ENCODE results near the gene HIGD1C.
A peak's percentile ranks its signal among the peaks of the same experiment; 100 is the strongest.

Gene HIGD1C

DNA sequence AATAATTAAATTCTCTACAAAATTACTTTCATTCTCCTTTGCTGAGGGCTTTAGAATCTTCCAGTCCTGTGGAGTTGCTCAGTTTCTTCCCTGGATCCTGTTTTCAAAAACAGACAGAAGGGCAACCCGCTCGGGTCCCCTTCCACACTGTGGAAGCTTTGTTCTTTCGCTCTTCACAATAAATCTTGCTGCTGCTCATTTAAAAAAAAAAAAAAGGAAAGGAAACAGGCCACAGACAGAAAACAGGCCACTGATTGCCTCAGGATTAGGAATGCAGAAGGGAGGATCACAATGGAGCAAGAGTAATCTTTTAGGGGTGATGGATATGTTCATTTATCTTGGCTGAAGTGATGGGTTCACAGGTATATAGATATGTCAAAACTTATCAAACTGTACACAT lies 29.5 kb upstream of the HIGD1C start:
- DNase-seq (ENCODE audit: low read depth), result peak; percentile 70
- no peak overlapping the region for H3K4me3 ChIP-seq (ENCODE audit: control insufficient read depth, low read depth, low read length)
- TF ChIP-seq CTCF (conservative IDR thresholded peaks at IDR 0.05; ENCODE audit: control insufficient read depth, insufficient read depth, low read depth, low read length), result no peak

- H3K4me3 ChIP-seq (ENCODE audit: control insufficient read depth, low read depth, low read length), result no peak overlapping the region
- TF ChIP-seq CTCF (conservative IDR thresholded peaks at IDR 0.05; ENCODE audit: control insufficient read depth, insufficient read depth, low read depth, low read length), result no peak
- peak; percentile 28 for DNase-seq (ENCODE audit: low read depth)
Observed at GRCh38 chr12:50923361-50924130, 28.8 kb upstream of the HIGD1C start.

- TF ChIP-seq CTCF (conservative IDR thresholded peaks at IDR 0.05; ENCODE audit: control insufficient read depth, insufficient read depth, low read depth, low read length), result no peak
Observed at GRCh38 chr12:50924131-50924438, 28.3 kb upstream of the HIGD1C start.

GRCh38 chr12:50924439-50925341 lies 27.7 kb upstream of the HIGD1C start:
- H3K4me3 ChIP-seq (ENCODE audit: control insufficient read depth, low read depth, low read length), result peak overlapping the region; percentile 64
- peak; percentile 98 for DNase-seq (ENCODE audit: low read depth)
- TF ChIP-seq CTCF (conservative IDR thresholded peaks at IDR 0.05; ENCODE audit: control insufficient read depth, insufficient read depth, low read depth, low read length), result no peak

More at GRCh38 chr12:50924131-50924438, 28.3 kb upstream of the HIGD1C start:
- H3K4me3 ChIP-seq (ENCODE audit: control insufficient read depth, low read depth, low read length), result peak overlapping the region; percentile 41
- no peak for DNase-seq (ENCODE audit: low read depth)

DNA sequence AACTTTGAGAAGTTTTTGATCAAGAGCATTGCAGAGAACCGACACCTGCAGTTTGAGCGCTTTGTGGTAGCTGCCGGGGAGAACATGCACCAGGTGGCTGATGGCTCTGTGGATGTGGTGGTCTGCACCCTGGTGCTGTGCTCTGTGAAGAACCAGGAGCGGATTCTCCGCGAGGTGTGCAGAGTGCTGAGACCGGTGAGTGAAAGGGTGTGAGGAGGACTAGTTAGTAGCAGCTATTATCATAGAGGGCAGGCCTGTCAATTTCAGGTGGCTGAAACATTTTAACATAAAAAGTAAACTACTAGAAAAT lies 27.0 kb upstream of the HIGD1C start:
- DNase-seq (ENCODE audit: low read depth), result no peak
- no peak for TF ChIP-seq CTCF (conservative IDR thresholded peaks at IDR 0.05; ENCODE audit: control insufficient read depth, insufficient read depth, low read depth, low read length)
- peak overlapping the region; percentile 64 for H3K4me3 ChIP-seq (ENCODE audit: control insufficient read depth, low read depth, low read length)

DNA sequence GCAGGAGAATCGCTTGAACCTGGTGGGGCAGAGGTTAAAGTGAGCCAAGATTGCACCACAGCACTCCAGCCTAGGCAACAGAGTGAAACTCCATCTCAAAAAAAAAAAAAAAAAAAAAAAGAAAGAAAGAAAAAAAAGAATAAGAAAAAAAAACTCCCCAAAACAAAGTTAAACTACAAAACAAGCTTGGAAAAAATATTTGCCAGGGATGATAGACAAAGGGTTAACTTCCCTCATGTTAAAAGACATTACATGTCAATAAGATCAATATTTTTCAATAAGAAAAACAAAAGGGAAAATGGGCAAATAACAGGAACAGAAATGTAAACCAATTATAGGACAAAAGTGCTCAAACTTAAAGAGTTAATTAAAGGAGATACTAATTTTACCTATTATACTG lies 26.4 kb upstream of the HIGD1C start:
- no peak for TF ChIP-seq CTCF (conservative IDR thresholded peaks at IDR 0.05; ENCODE audit: control insufficient read depth, insufficient read depth, low read depth, low read length)
- DNase-seq (ENCODE audit: low read depth), result no peak
- peak overlapping the region; percentile 64 for H3K4me3 ChIP-seq (ENCODE audit: control insufficient read depth, low read depth, low read length)

Data from fibroblast of mammary gland (primary cell).